ENCODE measurements around the gene IGSF5.

Gene IGSF5

DNA sequence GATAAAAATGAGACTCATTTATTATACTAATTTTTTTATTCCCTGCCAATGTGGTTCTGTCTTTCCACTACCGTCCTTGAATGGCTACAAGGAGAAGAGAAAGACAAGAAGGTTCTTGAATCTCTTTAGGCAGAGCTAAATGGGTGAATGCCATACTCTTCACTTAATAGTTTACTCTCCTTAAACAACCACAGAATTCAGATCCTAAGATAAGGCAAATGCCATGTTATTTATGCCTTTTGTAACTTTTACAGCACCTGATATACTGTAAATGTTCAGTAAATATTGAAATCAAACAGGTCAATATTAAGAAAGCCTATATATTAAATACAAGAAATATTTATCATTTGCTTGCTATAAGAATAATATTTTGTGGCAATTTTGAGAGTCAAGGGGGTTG is 58.4 kb downstream of the IGSF5 start:
- no peak for FAIRE-seq
- TF ChIP-seq SPI1 (IDR thresholded peaks at IDR 0.05; ENCODE audit: low read depth, low read length), result no peak
- TF ChIP-seq PAX5 (IDR thresholded peaks at IDR 0.05; ENCODE audit: insufficient read depth, low read length, severe bottlenecking), result no peak
- TF ChIP-seq POLR2A (IDR thresholded peaks at IDR 0.05; ENCODE audit: low read depth, low read length), result no peak
- no peak for TF ChIP-seq POLR2AphosphoS5 (IDR thresholded peaks at IDR 0.05; ENCODE audit: low read depth, low read length)
- no peak for TF ChIP-seq POU2F2 (IDR thresholded peaks at IDR 0.05; ENCODE audit: low read depth, low read length)
- TF ChIP-seq TAF1 (IDR thresholded peaks at IDR 0.05; ENCODE audit: low read depth, low read length), result no peak
- DNase-seq (ENCODE audit: insufficient read length, low spot score), result no peak

DNA sequence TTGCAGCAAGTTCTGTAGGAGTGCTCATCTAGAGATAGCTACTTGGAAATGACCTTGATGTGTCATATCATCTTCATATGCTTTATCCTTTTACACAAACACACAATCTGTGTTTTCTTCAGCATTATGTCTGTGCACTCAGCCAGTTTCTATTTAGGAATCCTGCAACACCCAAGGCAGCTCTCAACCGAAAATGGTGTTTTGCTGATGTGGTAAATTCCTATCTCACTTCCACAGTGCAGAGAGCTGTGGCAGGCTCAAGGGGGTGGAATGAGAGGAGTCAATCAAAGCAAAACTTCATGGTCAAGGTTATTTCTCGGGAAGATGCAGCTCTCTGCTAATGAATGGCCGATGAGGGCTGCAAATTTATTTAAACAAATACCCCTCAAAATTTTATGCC is 59.3 kb downstream of the IGSF5 start:
- FAIRE-seq, result no peak
- TF ChIP-seq POLR2A (IDR thresholded peaks at IDR 0.05; ENCODE audit: low read depth, low read length), result no peak
- TF ChIP-seq SPI1 (IDR thresholded peaks at IDR 0.05; ENCODE audit: low read depth, low read length), result no peak
- no peak for TF ChIP-seq POU2F2 (IDR thresholded peaks at IDR 0.05; ENCODE audit: low read depth, low read length)
- no peak for TF ChIP-seq TAF1 (IDR thresholded peaks at IDR 0.05; ENCODE audit: low read depth, low read length)
- TF ChIP-seq POLR2AphosphoS5 (IDR thresholded peaks at IDR 0.05; ENCODE audit: low read depth, low read length), result no peak
- TF ChIP-seq PAX5 (IDR thresholded peaks at IDR 0.05; ENCODE audit: insufficient read depth, low read length, severe bottlenecking), result no peak
- no peak for DNase-seq (ENCODE audit: insufficient read length, low spot score)

DNA sequence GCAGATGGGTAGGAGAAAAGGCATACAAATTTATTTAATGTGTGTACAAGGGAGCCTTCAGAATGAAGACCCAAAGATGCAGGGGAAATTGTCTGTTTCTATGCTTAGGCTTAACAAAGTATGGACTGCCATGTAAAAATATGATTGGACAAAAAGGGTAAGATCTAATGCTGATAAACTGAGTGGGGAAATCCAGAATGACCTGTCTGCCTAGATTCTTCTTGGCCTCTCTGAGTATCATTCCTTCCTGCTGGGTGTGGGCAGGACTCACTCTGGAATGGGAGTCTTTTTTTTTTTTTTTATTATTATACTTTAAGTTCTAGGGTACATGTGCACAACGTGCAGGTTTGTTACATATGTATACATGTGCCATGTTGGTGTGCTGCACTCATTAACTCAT is 61.0 kb downstream of the IGSF5 start:
- FAIRE-seq, result no peak
- DNase-seq (ENCODE audit: insufficient read length, low spot score), result no peak
- no peak for TF ChIP-seq POU2F2 (IDR thresholded peaks at IDR 0.05; ENCODE audit: low read depth, low read length)
- TF ChIP-seq TAF1 (IDR thresholded peaks at IDR 0.05; ENCODE audit: low read depth, low read length), result no peak
- TF ChIP-seq POLR2AphosphoS5 (IDR thresholded peaks at IDR 0.05; ENCODE audit: low read depth, low read length), result no peak
- TF ChIP-seq POLR2A (IDR thresholded peaks at IDR 0.05; ENCODE audit: low read depth, low read length), result no peak
- no peak for TF ChIP-seq PAX5 (IDR thresholded peaks at IDR 0.05; ENCODE audit: insufficient read depth, low read length, severe bottlenecking)
- TF ChIP-seq SPI1 (IDR thresholded peaks at IDR 0.05; ENCODE audit: low read depth, low read length), result no peak

DNA sequence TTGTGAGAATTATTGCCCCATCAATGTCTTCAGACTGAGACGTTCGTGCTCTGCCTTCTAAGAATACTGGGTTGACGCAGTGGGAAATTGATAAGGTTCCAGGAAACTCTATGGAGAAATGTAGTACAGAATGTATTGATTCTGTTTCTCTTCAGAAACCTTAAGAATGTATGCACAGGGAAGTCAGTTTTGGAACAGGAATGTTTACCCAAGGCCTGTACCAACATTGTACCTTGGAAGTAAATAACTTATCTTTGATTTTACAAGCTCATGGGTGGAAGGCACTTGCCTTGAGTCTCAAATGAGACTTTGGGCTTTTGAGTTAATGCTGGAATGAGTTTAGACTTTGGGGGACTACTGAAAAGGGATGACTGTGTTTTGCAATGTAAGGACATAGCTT is 62.8 kb downstream of the IGSF5 start:
- DNase-seq (ENCODE audit: insufficient read length, low spot score) (no peak), FAIRE-seq (no peak)
- no peak for TF ChIP-seq TAF1 (IDR thresholded peaks at IDR 0.05; ENCODE audit: low read depth, low read length)
- no peak for TF ChIP-seq PAX5 (IDR thresholded peaks at IDR 0.05; ENCODE audit: insufficient read depth, low read length, severe bottlenecking)
- TF ChIP-seq POU2F2 (IDR thresholded peaks at IDR 0.05; ENCODE audit: low read depth, low read length), result no peak
- no peak for TF ChIP-seq SPI1 (IDR thresholded peaks at IDR 0.05; ENCODE audit: low read depth, low read length)
- no peak for TF ChIP-seq POLR2A (IDR thresholded peaks at IDR 0.05; ENCODE audit: low read depth, low read length)
- TF ChIP-seq POLR2AphosphoS5 (IDR thresholded peaks at IDR 0.05; ENCODE audit: low read depth, low read length), result no peak

DNA sequence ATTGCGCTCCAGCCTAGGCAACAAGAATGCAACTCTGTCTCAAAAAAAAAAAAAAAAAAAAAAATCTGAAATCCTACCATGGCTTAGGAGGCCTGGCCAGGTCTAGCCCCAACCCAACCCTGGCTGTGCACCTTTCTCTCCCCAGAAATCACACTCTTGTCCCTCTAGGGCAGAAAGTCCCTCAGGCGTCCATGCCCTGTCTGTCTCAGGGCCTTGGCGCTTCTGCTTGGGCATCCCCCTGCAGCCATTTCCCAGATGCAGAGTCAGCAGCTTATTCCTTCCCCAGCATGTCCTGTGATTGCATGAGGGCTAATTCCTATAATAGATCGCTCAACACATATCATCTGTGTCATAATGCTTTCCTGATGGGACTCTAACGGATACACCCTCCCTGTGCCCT is 65.0 kb downstream of the IGSF5 start:
- TF ChIP-seq POLR2AphosphoS5 (IDR thresholded peaks at IDR 0.05; ENCODE audit: low read depth, low read length) (no peak), POLR2A (IDR thresholded peaks at IDR 0.05; ENCODE audit: low read depth, low read length) (no peak), SPI1 (IDR thresholded peaks at IDR 0.05; ENCODE audit: low read depth, low read length) (no peak), POU2F2 (IDR thresholded peaks at IDR 0.05; ENCODE audit: low read depth, low read length) (no peak), TAF1 (IDR thresholded peaks at IDR 0.05; ENCODE audit: low read depth, low read length) (no peak), PAX5 (IDR thresholded peaks at IDR 0.05; ENCODE audit: insufficient read depth, low read length, severe bottlenecking) (no peak)

DNA sequence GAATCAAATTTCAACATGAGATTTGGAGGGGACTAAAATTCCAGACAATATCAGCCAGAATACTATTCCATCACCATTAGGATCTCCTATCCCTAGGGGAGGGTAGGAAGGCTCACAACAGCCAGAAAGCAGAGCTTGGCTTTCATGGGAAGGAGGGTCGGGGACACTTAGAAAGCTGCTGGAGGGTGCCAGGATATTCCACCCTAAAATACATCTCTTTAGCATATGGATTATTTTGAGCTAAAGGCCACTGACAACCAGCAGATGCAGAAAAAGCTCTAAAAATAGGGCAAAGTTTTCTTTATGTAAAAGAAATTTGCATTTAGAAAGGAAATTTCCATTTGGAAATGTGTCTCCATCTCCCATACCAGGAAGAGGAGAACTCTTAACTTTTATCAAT is 68.0 kb downstream of the IGSF5 start:
- no peak for TF ChIP-seq TAF1 (IDR thresholded peaks at IDR 0.05; ENCODE audit: low read depth, low read length)
- TF ChIP-seq PAX5 (IDR thresholded peaks at IDR 0.05; ENCODE audit: insufficient read depth, low read length, severe bottlenecking), result no peak
- no peak for TF ChIP-seq SPI1 (IDR thresholded peaks at IDR 0.05; ENCODE audit: low read depth, low read length)
- TF ChIP-seq POLR2A (IDR thresholded peaks at IDR 0.05; ENCODE audit: low read depth, low read length), result no peak
- TF ChIP-seq POU2F2 (IDR thresholded peaks at IDR 0.05; ENCODE audit: low read depth, low read length), result no peak
- TF ChIP-seq POLR2AphosphoS5 (IDR thresholded peaks at IDR 0.05; ENCODE audit: low read depth, low read length), result no peak
- FAIRE-seq (no peak), DNase-seq (ENCODE audit: insufficient read length, low spot score) (no peak)

More for the DNA sequence above, 65.0 kb downstream of the IGSF5 start:
- FAIRE-seq, result no peak
- DNase-seq (ENCODE audit: insufficient read length, low spot score), result no peak

DNA sequence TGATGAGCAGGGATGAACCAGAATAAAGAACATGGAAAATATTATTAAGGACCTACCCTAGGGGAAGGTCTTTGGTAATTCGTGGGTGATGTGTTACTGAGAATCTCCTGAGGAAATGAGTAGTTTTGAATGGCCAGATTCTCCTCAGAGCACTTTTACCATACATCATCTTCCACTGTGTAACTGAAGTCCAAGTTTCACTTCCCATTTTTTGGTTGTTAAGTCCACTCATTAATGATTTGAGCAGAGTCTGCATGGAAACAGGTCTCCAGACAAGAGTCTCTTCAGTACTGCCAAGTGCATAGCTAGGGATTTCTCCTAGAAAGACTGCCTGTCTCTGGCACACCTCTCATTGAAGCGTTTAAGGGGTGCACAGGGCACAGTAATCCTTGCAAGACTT is 73.6 kb downstream of the IGSF5 start:
- peak; percentile 79 for TF ChIP-seq SPI1 (IDR thresholded peaks at IDR 0.05; ENCODE audit: low read depth, low read length)
- no peak for TF ChIP-seq POU2F2 (IDR thresholded peaks at IDR 0.05; ENCODE audit: low read depth, low read length)
- TF ChIP-seq POLR2AphosphoS5 (IDR thresholded peaks at IDR 0.05; ENCODE audit: low read depth, low read length), result no peak
- TF ChIP-seq PAX5 (IDR thresholded peaks at IDR 0.05; ENCODE audit: insufficient read depth, low read length, severe bottlenecking), result no peak
- no peak for FAIRE-seq
- no peak for DNase-seq (ENCODE audit: insufficient read length, low spot score)

DNA sequence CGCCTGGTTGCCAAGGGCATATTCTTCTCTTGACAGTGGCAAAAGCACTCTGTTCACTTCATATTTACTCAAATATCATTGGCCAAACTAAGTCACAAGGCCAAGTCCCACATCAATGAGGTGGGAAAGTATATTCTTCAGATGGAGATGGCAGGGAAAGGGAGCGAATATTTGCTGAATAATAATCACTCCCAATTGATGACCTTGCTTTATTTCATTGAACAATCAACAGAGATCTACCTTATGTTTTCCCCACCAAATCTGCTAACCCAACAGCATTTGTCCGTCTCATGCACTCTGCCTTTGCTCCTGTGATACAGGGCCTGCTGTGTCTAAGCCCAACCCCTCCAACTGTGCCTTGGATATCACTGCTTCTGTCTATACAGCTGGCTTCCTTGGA is 77.1 kb downstream of the IGSF5 start:
- FAIRE-seq (no peak), DNase-seq (ENCODE audit: insufficient read length, low spot score) (no peak)
- TF ChIP-seq POU2F2 (IDR thresholded peaks at IDR 0.05; ENCODE audit: low read depth, low read length) (no peak), TAF1 (IDR thresholded peaks at IDR 0.05; ENCODE audit: low read depth, low read length) (no peak), POLR2AphosphoS5 (IDR thresholded peaks at IDR 0.05; ENCODE audit: low read depth, low read length) (no peak), POLR2A (IDR thresholded peaks at IDR 0.05; ENCODE audit: low read depth, low read length) (no peak)

DNA sequence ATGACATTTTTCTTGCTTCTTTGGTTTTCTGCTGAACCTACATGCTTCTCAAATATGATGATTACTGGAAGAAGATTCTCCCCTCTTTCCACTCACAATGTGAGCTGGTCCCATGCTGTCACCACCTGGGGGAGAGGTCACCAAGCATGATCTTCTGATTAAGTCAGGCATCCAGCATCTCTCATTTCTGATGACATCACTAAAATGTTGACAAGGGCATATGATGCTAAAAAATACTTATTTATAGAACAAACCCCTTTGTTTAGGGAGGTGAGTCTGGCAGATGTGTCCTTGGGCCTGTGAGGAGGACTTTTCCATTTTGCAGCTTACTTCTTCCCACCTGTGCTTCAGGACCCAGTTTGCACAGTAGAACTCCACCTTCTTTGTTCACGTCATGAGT is 80.3 kb downstream of the IGSF5 start:
- FAIRE-seq, result no peak
- no peak for DNase-seq (ENCODE audit: insufficient read length, low spot score)

DNA sequence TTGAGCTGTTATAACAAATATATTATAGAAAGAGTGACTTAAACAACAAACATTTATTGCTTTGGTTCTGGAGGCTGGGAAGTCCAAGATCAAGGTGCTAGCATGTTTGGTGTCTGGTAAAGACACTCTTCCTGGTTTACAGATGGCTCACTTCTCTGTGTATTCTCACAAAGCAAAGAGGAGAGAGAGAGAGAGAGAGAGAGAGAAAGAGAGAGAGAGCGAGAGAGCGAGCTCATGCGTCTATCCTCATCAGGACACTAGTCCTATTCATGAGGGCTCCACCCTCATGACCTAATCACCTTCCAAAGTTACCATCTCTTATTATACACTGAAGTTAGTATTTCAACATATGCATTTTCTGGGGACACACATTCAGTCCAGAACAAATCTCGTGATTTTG is 89.6 kb downstream of the IGSF5 start:
- no peak for FAIRE-seq
- no peak for DNase-seq (ENCODE audit: insufficient read length, low spot score)
- no peak for TF ChIP-seq POLR2A (IDR thresholded peaks at IDR 0.05; ENCODE audit: low read depth, low read length)
- no peak for TF ChIP-seq POU2F2 (IDR thresholded peaks at IDR 0.05; ENCODE audit: low read depth, low read length)
- TF ChIP-seq POLR2AphosphoS5 (IDR thresholded peaks at IDR 0.05; ENCODE audit: low read depth, low read length), result no peak
- TF ChIP-seq TAF1 (IDR thresholded peaks at IDR 0.05; ENCODE audit: low read depth, low read length), result no peak
- TF ChIP-seq SPI1 (IDR thresholded peaks at IDR 0.05; ENCODE audit: low read depth, low read length), result no peak
- TF ChIP-seq PAX5 (IDR thresholded peaks at IDR 0.05; ENCODE audit: insufficient read depth, low read length, severe bottlenecking), result no peak

More for the DNA sequence above, 80.3 kb downstream of the IGSF5 start:
- no peak for TF ChIP-seq POLR2AphosphoS5 (IDR thresholded peaks at IDR 0.05; ENCODE audit: low read depth, low read length)
- TF ChIP-seq SPI1 (IDR thresholded peaks at IDR 0.05; ENCODE audit: low read depth, low read length), result no peak
- no peak for TF ChIP-seq PAX5 (IDR thresholded peaks at IDR 0.05; ENCODE audit: insufficient read depth, low read length, severe bottlenecking)
- no peak for TF ChIP-seq POLR2A (IDR thresholded peaks at IDR 0.05; ENCODE audit: low read depth, low read length)
- no peak for TF ChIP-seq TAF1 (IDR thresholded peaks at IDR 0.05; ENCODE audit: low read depth, low read length)
- TF ChIP-seq POU2F2 (IDR thresholded peaks at IDR 0.05; ENCODE audit: low read depth, low read length), result no peak

Measured in GM12891 (cell line).